H1 (cell line): ENCODE data around the gene NOP9. TPM values are rescaled to one million over a fixed set of nuclear protein-coding genes. Genes with fewer than 3 reads are reported as not detected.

ENCODE experiments used
- EZH2 ChIP-seq: fragments of 200-600 bp; sonication (generic); IDR thresholded peaks from 2 replicates; pipeline ENCODE4 v1.7.1; 2012; ENCODE audit warnings: low read depth, mild to moderate bottlenecking, moderate library complexity, low read length, inconsistent platforms; ENCODE audit not compliant: severe bottlenecking
- HDAC2 ChIP-seq, 2 experiments: fragments of 300-600 bp in 1 of 2; sonication (generic) in 1 of 2; IDR thresholded peaks; 2 replicates each; pipeline ENCODE4 v1.6.1; 2011 to 2012; ENCODE audit warnings: low read depth in 2 of 2, low read length in 2 of 2, mild to moderate bottlenecking in 2 of 2, moderate library complexity in 2 of 2, borderline replicate concordance in 1 of 2, inconsistent platforms in 1 of 2
- RAD21 ChIP-seq, 2 experiments: IDR thresholded peaks in 1 of 2; conservative IDR thresholded peaks in 1 of 2; 2 replicates each; pipeline ENCODE4 v1.6.1; 2011; ENCODE audit warnings: low read depth in 2 of 2, low read length in 2 of 2, improper control_type of control experiment in 1 of 2, inconsistent platforms in 1 of 2, mild to moderate bottlenecking in 1 of 2, moderate library complexity in 1 of 2
- RBBP5 ChIP-seq: IDR thresholded peaks from 2 replicates; pipeline ENCODE4 v1.7.1; 2012; ENCODE audit warnings: low read depth, mild to moderate bottlenecking, inconsistent platforms, low read length, moderate library complexity, borderline replicate concordance
- RNF2 ChIP-seq: fragments of 200-900, 300-1000 bp; sonication (generic); IDR thresholded peaks from 2 replicates; pipeline ENCODE4 v1.7.1; 2016; ENCODE audit warnings: borderline replicate concordance, low read depth, mild to moderate bottlenecking, antibody characterized with exemption, low read length; ENCODE audit not compliant: poor library complexity, severe bottlenecking; ENCODE audit errors: missing control alignments
- SRF ChIP-seq: IDR thresholded peaks from 2 replicates; pipeline ENCODE4 v1.6.1; 2011; ENCODE audit warnings: mild to moderate bottlenecking, low read depth, low read length, moderate library complexity
- polyA plus RNA-seq, 7 experiments: library from polyadenylated mRNA; depleted of rRNA in 3 of 7; stranded (reverse) in 5 of 7; unstranded in 2 of 7; fragments of >200 nt in 5 of 7; fragments of 200-250 nt in 2 of 7; gene quantifications; 1 replicate in 5 of 7; 2 replicates in 1 of 7; 4 replicates in 1 of 7; pipeline versions ENCODE4 v1.2.1 to v1.2.3, GENCODE V29; 2011 to 2013; ENCODE audit warnings: missing spikeins in 2 of 7, mixed read lengths in 2 of 7
- total RNA-seq: library from RNA; stranded (reverse); fragmentation: NEBNext Ultra II Directional; extraction: Animal tissue kit (Norgen Biotek cat#: 25700); gene quantifications from 2 replicates; pipeline ENCODE4 v1.2.1, GENCODE V29; 2021

Gene NOP9
- total and polyA plus RNA-seq, 2 of the 8 experiments (the other 6 are each of a cell fraction or from before 2014, with no cell fraction given) = 17.8 to 34.8 TPM

DNA sequence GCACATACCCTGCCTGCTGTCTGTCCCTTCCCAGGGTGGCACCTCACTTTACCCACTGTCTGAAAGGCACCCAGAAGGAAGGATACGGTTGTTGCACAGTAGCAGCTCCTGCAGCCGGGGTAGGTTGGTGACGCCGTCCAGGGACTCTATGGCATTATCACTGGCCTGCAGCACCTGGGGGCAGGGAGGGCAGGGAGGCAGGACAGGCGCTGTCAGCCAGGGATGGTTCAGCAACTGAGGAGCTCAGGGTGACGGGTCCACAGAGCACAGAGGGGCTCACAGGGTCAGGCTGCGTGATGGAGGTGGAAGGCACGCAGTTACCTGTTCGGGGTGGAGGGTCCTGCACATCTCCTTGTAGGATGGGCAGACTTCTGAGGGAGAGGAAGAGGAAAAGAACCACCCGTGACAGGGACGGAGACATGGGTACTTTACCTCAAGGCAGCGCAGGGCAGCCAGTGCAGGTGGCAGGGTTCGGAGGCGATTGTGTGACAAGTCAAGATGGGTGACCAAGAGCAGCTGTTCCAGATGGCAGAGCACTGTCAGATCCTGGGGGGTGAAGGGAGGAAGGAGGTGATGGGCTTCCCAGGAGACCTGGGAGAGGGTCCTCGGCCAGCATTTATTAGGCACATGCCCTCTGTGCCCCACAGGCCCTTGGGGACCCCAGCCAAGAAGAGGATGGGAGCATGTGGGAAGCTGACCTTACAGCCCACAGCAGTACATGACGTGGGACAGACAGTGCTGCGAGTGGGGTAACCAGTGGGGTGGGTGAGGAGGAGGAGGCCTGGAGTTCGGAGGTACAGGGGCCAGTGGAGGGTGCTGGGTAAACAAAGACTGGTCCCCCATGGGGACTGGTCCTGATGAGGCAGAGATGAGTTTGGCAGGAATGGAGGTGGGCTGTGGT lies 33.1 kb upstream of the NOP9 start (continued):
- TF ChIP-seq RNF2 (no peak), RBBP5 (no peak), EZH2 (no peak), SRF (no peak), RAD21 (IDR thresholded peaks at IDR 0.05 in 1 of 2, conservative IDR thresholded peaks at IDR 0.05 in 1 of 2; ENCODE audit: low read depth in 2 of 2, low read length in 2 of 2) (no peak), HDAC2 (IDR thresholded peaks at IDR 0.05; ENCODE audit: borderline replicate concordance in 1 of 2, low read depth in 2 of 2, low read length in 2 of 2) (no peak)
- TF ChIP-seq, all 59 proteins: peak for 0
